ENCODE measurements around the gene MELTF. TPM values are rescaled to one million over a fixed set of nuclear protein-coding genes. Genes with fewer than 3 reads are reported as not detected.

Gene MELTF
- total and polyA plus RNA-seq, 2 experiments from 2014 or later: 0.86 to 1.1 TPM

DNA sequence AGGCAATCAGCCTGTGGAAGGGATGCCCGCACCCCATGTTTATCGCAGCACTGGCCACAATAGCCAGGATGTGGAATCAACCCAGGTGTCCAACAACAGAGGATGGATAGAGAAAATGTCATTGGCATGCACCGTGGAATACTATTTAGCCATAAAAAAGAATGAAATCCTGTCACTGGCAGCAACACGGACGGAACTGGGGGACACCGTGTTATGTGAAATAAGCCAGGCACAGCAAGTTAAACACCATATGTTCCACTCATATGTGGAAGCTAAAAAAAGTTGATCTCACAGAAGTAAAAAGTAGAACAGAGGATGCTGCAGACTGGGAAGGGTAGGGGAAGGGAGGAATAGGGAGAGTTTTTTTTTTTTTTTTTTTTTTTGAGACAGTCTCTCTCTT lies 15.6 kb downstream of the MELTF start:
- Histone ChIP-seq H4K20me1 (ENCODE audit: insufficient read depth) (no peaks in the 10 kb centered on the region), H3K9ac (no peak overlapping the region), H3K79me2 (ENCODE audit: insufficient read depth) (no peaks in the 10 kb centered on the region), H2AFZ (no peak overlapping the region), H3K4me3 (no peak overlapping the region), H3K4me2 (ENCODE audit: unreplicated experiment) (no peak overlapping the region), H3K9me2 (ENCODE audit: insufficient read depth) (no peaks in the 10 kb centered on the region), H3F3A (ENCODE audit: insufficient read depth) (no peaks in the 10 kb centered on the region), H3K27me3 (replicated peaks; ENCODE audit: insufficient read depth) (no peaks in the 10 kb centered on the region), H3K9me3 (ENCODE audit: low read depth) (no peaks in the 10 kb centered on the region), H3K4me1 (ENCODE audit: insufficient read depth) (no peaks in the 10 kb centered on the region), H3K27ac (no peak overlapping the region), H3K36me3 (ENCODE audit: low read depth) (no peaks in the 10 kb centered on the region)
- no peak for TF ChIP-seq EZH2phosphoT487 (IDR thresholded peaks at IDR 0.05; ENCODE audit: insufficient read depth, low read depth)
- TF ChIP-seq EZH2 (IDR thresholded peaks at IDR 0.05; ENCODE audit: insufficient read depth, poor library complexity, severe bottlenecking): no peak
- 76 to 80% methylated on average over 6 of the region's 6 CpGs for WGBS, 2 experiments (ENCODE audit: low coverage in 1 of 2, low lambda C conversion rate in 2 of 2, missing lambda C conversion rate in 2 of 2)
- in situ Hi-C loops (cut with MboI): no loop called here
- DNase-seq: no peak

DNA sequence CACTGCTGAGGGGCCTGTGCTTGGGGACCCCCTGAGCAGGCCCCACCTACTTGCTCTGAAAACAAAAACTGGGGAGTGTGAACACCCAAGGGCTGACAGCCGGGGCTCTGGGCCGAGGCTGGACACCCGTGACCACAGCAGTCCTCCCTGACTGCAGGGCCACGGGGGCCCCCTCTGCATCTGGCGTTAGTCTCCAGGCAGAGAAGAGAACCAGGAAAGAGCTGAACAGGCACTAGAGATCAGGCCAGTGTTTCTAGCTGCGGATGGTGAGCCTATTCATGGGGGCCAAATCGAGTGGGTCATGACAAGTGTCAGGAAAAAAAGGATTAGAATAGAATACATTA lies 17.1 kb downstream of the MELTF start:
- DNase-seq: no peak
- Histone ChIP-seq H3K9ac (no peak overlapping the region), H3F3A (ENCODE audit: insufficient read depth) (no peaks in the 10 kb centered on the region), H3K9me2 (ENCODE audit: insufficient read depth) (no peaks in the 10 kb centered on the region), H3K4me3 (no peak overlapping the region), H3K27me3 (replicated peaks; ENCODE audit: insufficient read depth) (no peaks in the 10 kb centered on the region), H3K9me3 (ENCODE audit: low read depth) (no peaks in the 10 kb centered on the region), H3K4me1 (ENCODE audit: insufficient read depth) (no peaks in the 10 kb centered on the region), H3K4me2 (ENCODE audit: unreplicated experiment) (no peak overlapping the region), H3K36me3 (ENCODE audit: low read depth) (no peaks in the 10 kb centered on the region), H3K27ac (no peak overlapping the region), H2AFZ (no peak overlapping the region), H4K20me1 (ENCODE audit: insufficient read depth) (no peaks in the 10 kb centered on the region), H3K79me2 (ENCODE audit: insufficient read depth) (no peaks in the 10 kb centered on the region)
- 81 to 86% methylated on average over 7 of the region's 7 CpGs for WGBS, 2 experiments (ENCODE audit: low coverage in 1 of 2, low lambda C conversion rate in 2 of 2, missing lambda C conversion rate in 2 of 2)
- in situ Hi-C loops (cut with MboI): no loop called here
- TF ChIP-seq EZH2 (IDR thresholded peaks at IDR 0.05; ENCODE audit: insufficient read depth, poor library complexity, severe bottlenecking) (no peak), EZH2phosphoT487 (IDR thresholded peaks at IDR 0.05; ENCODE audit: insufficient read depth, low read depth) (no peak)

DNA sequence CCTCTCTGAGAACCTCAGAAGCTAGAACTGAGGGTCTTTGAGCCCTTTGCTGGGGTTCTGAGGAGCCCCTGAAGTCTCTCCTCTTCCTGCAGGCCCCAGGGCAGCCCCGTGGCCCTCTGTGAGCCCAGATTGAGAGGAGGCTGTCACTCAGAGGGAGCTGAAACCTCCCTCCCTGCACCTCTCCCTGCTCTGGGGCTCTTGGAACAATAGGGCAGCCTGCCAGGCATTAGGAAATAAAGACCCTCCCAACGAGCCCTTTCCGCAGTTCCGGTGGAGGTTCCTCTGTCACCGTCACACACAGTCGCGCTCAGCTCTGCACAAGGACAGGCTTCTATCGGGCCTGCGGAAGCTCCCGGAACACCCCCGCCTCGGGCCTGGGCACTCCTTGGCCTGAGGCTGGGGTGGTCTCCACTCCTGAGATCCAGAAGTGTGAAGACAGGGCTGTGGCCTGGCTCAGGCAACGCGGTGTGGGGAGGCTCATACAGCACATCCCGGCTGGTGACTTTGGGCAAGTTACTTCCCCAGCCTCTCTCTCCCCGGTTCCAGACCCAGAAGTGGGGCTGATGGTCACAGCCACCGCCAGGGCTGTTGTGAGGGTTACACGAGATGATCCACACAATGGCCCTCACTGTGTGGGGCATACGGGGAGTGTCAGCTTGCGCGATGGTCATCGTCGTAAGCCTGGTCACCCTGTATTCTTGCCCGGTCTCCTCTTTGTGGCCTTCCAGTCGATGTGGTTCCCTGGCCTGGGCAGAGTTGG lies 17.7 kb downstream of the MELTF start:
- in situ Hi-C loops (cut with MboI): no loop called here

DNA sequence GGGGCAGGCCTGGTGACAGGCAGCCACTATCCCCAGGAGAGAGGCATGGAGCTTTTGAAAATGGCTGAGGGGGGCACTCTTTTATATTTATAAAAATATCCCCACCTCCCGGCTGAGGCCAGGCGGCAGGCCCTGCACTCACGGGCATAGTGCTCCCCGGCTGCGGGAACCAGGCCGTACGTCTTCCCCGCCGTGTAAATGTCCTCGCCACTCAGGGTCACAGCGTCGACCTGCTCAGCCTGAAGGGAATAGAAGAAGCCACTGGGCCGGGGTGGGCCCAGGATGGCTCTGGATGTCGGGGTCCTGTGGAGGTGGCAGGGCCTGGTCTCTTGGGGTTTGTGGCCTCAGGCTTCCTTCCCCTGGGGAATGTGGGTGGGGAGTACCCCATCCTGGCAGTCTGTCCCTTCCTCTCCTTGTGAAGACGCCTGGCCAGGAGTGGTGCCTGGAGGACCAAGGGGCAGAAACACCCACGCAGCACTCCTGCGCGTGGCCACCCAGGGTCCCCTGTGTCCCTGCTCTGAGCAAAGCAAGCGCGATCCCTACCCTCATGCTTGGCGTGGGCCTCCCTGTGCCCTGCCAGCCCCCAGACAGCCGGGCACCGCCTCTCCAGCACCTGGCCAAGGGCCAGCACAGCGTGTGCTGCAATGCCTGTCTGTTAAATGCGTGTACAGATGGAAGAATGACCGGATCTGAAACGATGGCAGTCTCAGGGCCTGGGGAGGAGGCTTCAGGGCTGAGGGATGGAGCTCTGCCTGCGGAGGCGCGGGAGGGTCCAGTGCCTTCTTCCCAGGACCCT lies 18.9 kb downstream of the MELTF start:
- H3K27ac ChIP-seq: no peak overlapping the region
- H3K9me2 ChIP-seq (ENCODE audit: insufficient read depth): no peaks in the 10 kb centered on the region
- no peak overlapping the region for H3K9ac ChIP-seq
- in situ Hi-C loops (cut with MboI): no loop called here
- no peaks in the 10 kb centered on the region for H3K79me2 ChIP-seq (ENCODE audit: insufficient read depth)
- no peaks in the 10 kb centered on the region for H3K4me1 ChIP-seq (ENCODE audit: insufficient read depth)
- 63 to 67% methylated on average over 21 to 30 of the region's 30 CpGs for WGBS, 2 experiments (ENCODE audit: low coverage in 1 of 2, low lambda C conversion rate in 2 of 2, missing lambda C conversion rate in 2 of 2)
- no peak overlapping the region for H3K4me2 ChIP-seq (ENCODE audit: unreplicated experiment)
- H3K9me3 ChIP-seq (ENCODE audit: low read depth): no peaks in the 10 kb centered on the region
- DNase-seq: no peak
- no peak for TF ChIP-seq EZH2 (IDR thresholded peaks at IDR 0.05; ENCODE audit: insufficient read depth, poor library complexity, severe bottlenecking)
- TF ChIP-seq EZH2phosphoT487 (IDR thresholded peaks at IDR 0.05; ENCODE audit: insufficient read depth, low read depth): no peak
- no peaks in the 10 kb centered on the region for H3K36me3 ChIP-seq (ENCODE audit: low read depth)
- H3K4me3 ChIP-seq: no peak overlapping the region
- no peaks in the 10 kb centered on the region for H4K20me1 ChIP-seq (ENCODE audit: insufficient read depth)
- H3F3A ChIP-seq (ENCODE audit: insufficient read depth): no peaks in the 10 kb centered on the region
- H2AFZ ChIP-seq: no peak overlapping the region
- no peaks in the 10 kb centered on the region for H3K27me3 ChIP-seq (replicated peaks; ENCODE audit: insufficient read depth)

More for the DNA sequence above, 17.7 kb downstream of the MELTF start:
- Histone ChIP-seq H3K9ac (no peak overlapping the region), H3K4me3 (no peak overlapping the region), H3K9me2 (ENCODE audit: insufficient read depth) (no peaks in the 10 kb centered on the region), H3F3A (ENCODE audit: insufficient read depth) (no peaks in the 10 kb centered on the region), H3K36me3 (ENCODE audit: low read depth) (no peaks in the 10 kb centered on the region), H3K4me2 (ENCODE audit: unreplicated experiment) (no peak overlapping the region), H2AFZ (no peak overlapping the region), H3K4me1 (ENCODE audit: insufficient read depth) (no peaks in the 10 kb centered on the region), H4K20me1 (ENCODE audit: insufficient read depth) (no peaks in the 10 kb centered on the region), H3K9me3 (ENCODE audit: low read depth) (no peaks in the 10 kb centered on the region), H3K27me3 (replicated peaks; ENCODE audit: insufficient read depth) (no peaks in the 10 kb centered on the region), H3K79me2 (ENCODE audit: insufficient read depth) (no peaks in the 10 kb centered on the region), H3K27ac (no peak overlapping the region)
- TF ChIP-seq EZH2 (IDR thresholded peaks at IDR 0.05; ENCODE audit: insufficient read depth, poor library complexity, severe bottlenecking): no peak
- TF ChIP-seq EZH2phosphoT487 (IDR thresholded peaks at IDR 0.05; ENCODE audit: insufficient read depth, low read depth): no peak
- 85 to 92% methylated on average over 25 of the region's 25 CpGs for WGBS, 2 experiments (ENCODE audit: low coverage in 1 of 2, low lambda C conversion rate in 2 of 2, missing lambda C conversion rate in 2 of 2)
- DNase-seq: no peak

All from GM23248 (cell line).